IMR-90 (cell line): ENCODE data around the gene TCAP. TPM values are rescaled to one million over a fixed set of nuclear protein-coding genes. Genes with fewer than 3 reads are reported as not detected.

Source experiments
- ATAC-seq: fragments of 200-7000 bp; cut with Tn5 transposase; 2 replicates; pipeline ENCODE4 v1.9.1; 2020; ENCODE audit warnings: low read depth, mild to moderate bottlenecking, moderate library complexity
- BruUV-seq: library from RNA; stranded (reverse); fragments of 400-500 nt; replicated peaks from 2 replicates; lab custom pipeline; 2021; lab: Mats Ljungman, UMichigan
- CTCF ChIA-PET: fragments of 300-600 bp; formaldehyde crosslinking; extraction: SDS; loops from one replicate; lab custom pipeline; 2021; ENCODE audit warnings: antibody characterized with exemption; lab: Yijun Ruan, JAX
- POLR2A ChIA-PET: fragments of 300-600 bp; sonication (Branson Sonifier 250); formaldehyde crosslinking; loops from one replicate; lab custom pipeline; 2022; ENCODE audit warnings: antibody characterized with exemption; ENCODE audit not compliant: unreplicated experiment; lab: Charles Lee
- DNase-seq: peaks from one replicate; pipeline ENCODE4 v3.0.0; 2013
- H2AFZ ChIP-seq: replicated peaks from 2 replicates; pipeline ENCODE3; 2013; ENCODE audit warnings: low read length, mild to moderate bottlenecking; ENCODE audit not compliant: poor library complexity
- H2AK5ac ChIP-seq: 2 replicates; pipeline ENCODE4 v1.6.1; 2013; ENCODE audit warnings: low read depth, low read length, inconsistent platforms
- H2AK9ac ChIP-seq: replicated peaks from 2 replicates; pipeline ENCODE3; 2013; ENCODE audit warnings: mild to moderate bottlenecking, low read depth, low read length, moderate library complexity; ENCODE audit not compliant: poor library complexity
- H2BK120ac ChIP-seq: 2 replicates; pipeline ENCODE4 v1.6.1; 2013; ENCODE audit warnings: low read depth, low read length, inconsistent platforms
- H2BK15ac ChIP-seq: 3 replicates; pipeline ENCODE4 v1.6.1; 2013; ENCODE audit warnings: low read depth, low read length, inconsistent platforms
- H2BK20ac ChIP-seq: 2 replicates; pipeline ENCODE4 v1.6.1; 2013; ENCODE audit warnings: low read depth, mild to moderate bottlenecking, inconsistent platforms, low read length, moderate library complexity
- H2BK5ac ChIP-seq: 2 replicates; pipeline ENCODE4 v1.6.1; 2013; ENCODE audit warnings: mild to moderate bottlenecking, low read depth, low read length, inconsistent platforms; ENCODE audit not compliant: poor library complexity, severe bottlenecking
- H3K14ac ChIP-seq: replicated peaks from 2 replicates; pipeline ENCODE4 v1.6.1; 2013; ENCODE audit warnings: low read depth, low read length, inconsistent platforms
- H3K18ac ChIP-seq: 2 replicates; pipeline ENCODE4 v1.6.1; 2013; ENCODE audit warnings: low read depth, low read length, control low read depth
- H3K23ac ChIP-seq: 2 replicates; pipeline ENCODE4 v1.6.1; 2013; ENCODE audit warnings: low read depth, low read length, inconsistent platforms
- H3K27ac ChIP-seq: 2 replicates; pipeline ENCODE4 v1.5.1; 2013; ENCODE audit warnings: mild to moderate bottlenecking, control low read depth, low read length; ENCODE audit not compliant: insufficient read depth
- H3K27me3 ChIP-seq: 2 replicates; pipeline ENCODE4 v1.6.1; 2013; ENCODE audit warnings: low read length; ENCODE audit not compliant: control insufficient read depth, insufficient read depth
- H3K36me3 ChIP-seq: 2 replicates; pipeline ENCODE4 v1.6.1; 2013; ENCODE audit warnings: low read length, mixed read lengths; ENCODE audit not compliant: control insufficient read depth, insufficient read depth
- H3K4ac ChIP-seq: 2 replicates; pipeline ENCODE4 v1.6.1; 2013; ENCODE audit warnings: low read depth, low read length, inconsistent platforms
- H3K4me1 ChIP-seq: 2 replicates; pipeline ENCODE4 v1.6.1; 2013; ENCODE audit warnings: low read length, mixed read lengths; ENCODE audit not compliant: control insufficient read depth, insufficient read depth
- H3K4me2 ChIP-seq: 2 replicates; pipeline ENCODE4 v1.6.1; 2013; ENCODE audit warnings: low read depth, mild to moderate bottlenecking, control low read depth, low read length, moderate library complexity
- H3K4me3 ChIP-seq: 2 replicates; pipeline ENCODE4 v1.5.1; 2013; ENCODE audit warnings: low read depth, mild to moderate bottlenecking, control low read depth, low read length, moderate library complexity; ENCODE audit not compliant: insufficient read depth
- H3K56ac ChIP-seq: 2 replicates; pipeline ENCODE4 v1.6.1; 2013; ENCODE audit warnings: low read length, inconsistent platforms; ENCODE audit not compliant: insufficient read depth; ENCODE audit errors: extremely low read depth
- H3K79me1 ChIP-seq, 2 experiments: 2 replicates each; pipeline ENCODE4 v1.6.1; 2013; ENCODE audit warnings: low read length in 2 of 2, inconsistent platforms in 1 of 2, low read depth in 1 of 2
- H3K9ac ChIP-seq: 2 replicates; pipeline ENCODE4 v1.6.1; 2013; ENCODE audit warnings: low read depth, low read length, control low read depth
- H3K9me1 ChIP-seq: 2 replicates; pipeline ENCODE4 v1.6.1; 2013; ENCODE audit warnings: low read length, inconsistent platforms; ENCODE audit not compliant: insufficient read depth
- H3K9me3 ChIP-seq: 2 replicates; pipeline ENCODE4 v1.6.1; 2013; ENCODE audit warnings: low read length; ENCODE audit not compliant: control insufficient read depth, insufficient read depth
- H4K20me1 ChIP-seq: 2 replicates; pipeline ENCODE4 v1.6.1; 2013; ENCODE audit warnings: low read length, inconsistent platforms; ENCODE audit not compliant: insufficient read depth
- H4K5ac ChIP-seq: 2 replicates; pipeline ENCODE4 v1.6.1; 2013; ENCODE audit warnings: mild to moderate bottlenecking, low read depth, low read length, control low read depth
- H4K8ac ChIP-seq, 2 experiments: 2 replicates each; pipeline ENCODE4 v1.6.1; 2013; ENCODE audit warnings: low read depth in 2 of 2, low read length in 2 of 2, control low read depth in 1 of 2, inconsistent platforms in 1 of 2
- H4K91ac ChIP-seq: 2 replicates; pipeline ENCODE4 v1.6.1; 2013; ENCODE audit warnings: low read depth, low read length, inconsistent platforms; ENCODE audit not compliant: insufficient read depth
- BHLHE40 ChIP-seq: fragments of 150-350 bp; IDR thresholded peaks from 2 replicates; pipeline ENCODE4 v1.6.1; 2016; ENCODE audit warnings: mild to moderate bottlenecking, low read depth, low read length
- CEBPB ChIP-seq: IDR thresholded peaks from 2 replicates; pipeline ENCODE4 v1.6.1; 2012; ENCODE audit warnings: low read depth, low read length, improper control_type of control experiment
- CHD1 ChIP-seq: IDR thresholded peaks from 2 replicates; pipeline ENCODE4 v1.6.1; 2012; ENCODE audit warnings: low read depth, low read length, improper control_type of control experiment
- CTCF ChIP-seq: conservative IDR thresholded peaks from 2 replicates; pipeline ENCODE4 v1.5.1; 2012; ENCODE audit warnings: mild to moderate bottlenecking, low read depth, low read length, improper control_type of control experiment
- FOS ChIP-seq: fragments of 150-350 bp; IDR thresholded peaks from 2 replicates; pipeline ENCODE4 v1.6.1; 2016; ENCODE audit warnings: low read depth, low read length
- MAFK ChIP-seq: IDR thresholded peaks from 2 replicates; pipeline ENCODE4 v1.6.1; 2012; ENCODE audit warnings: low read depth, low read length, improper control_type of control experiment
- NFE2L2 ChIP-seq: fragments of 150-350 bp; IDR thresholded peaks from 2 replicates; pipeline ENCODE4 v1.6.1; 2016; ENCODE audit warnings: low read depth, mild to moderate bottlenecking, low read length
- RCOR1 ChIP-seq: IDR thresholded peaks from 2 replicates; pipeline ENCODE4 v1.6.1; 2012; ENCODE audit warnings: mild to moderate bottlenecking, low read length, improper control_type of control experiment; ENCODE audit not compliant: insufficient replicate concordance
- USF2 ChIP-seq: fragments of 150-350 bp; IDR thresholded peaks from 2 replicates; pipeline ENCODE4 v1.6.1; 2017; ENCODE audit warnings: mild to moderate bottlenecking, antibody characterized with exemption, low read length, low read depth
- WGBS, 2 experiments: methylation state at CpG; one replicate each; pipeline versions ENCODE4 v1.1.5 to v1.1.7; 2013; ENCODE audit warnings: missing lambda C conversion rate in 2 of 2; ENCODE audit not compliant: insufficient read length in 1 of 2; ENCODE audit errors: extremely low coverage in 2 of 2; 5-methylcytosine and 5-hydroxymethylcytosine counted together
- dilution Hi-C: fragments of 300-500 bp; cut with HindIII; formaldehyde crosslinking; loops from one replicate; pipeline ENCODE4 v1.14.3; 2018; ENCODE audit warnings: low sequenced_read_pairs; ENCODE audit not compliant: unreplicated experiment
- in situ Hi-C: fragments of 300-500 bp; cut with MboI; formaldehyde crosslinking; loops from 3 replicates; pipeline ENCODE4 v1.14.3; 2019; ENCODE audit warnings: low sequenced_read_pairs, inconsistent platforms, mixed read lengths
- intact Hi-C: fragments of 100-400 bp; cut with micrococcal nuclease; formaldehyde crosslinking; loops from 2 replicates; pipeline ENCODE4 v1.10.0; 2022
- polyA plus RNA-seq, 3 experiments: library from polyadenylated mRNA; depleted of rRNA; stranded (reverse); fragments of >200 nt; gene quantifications; 2 replicates each; pipeline ENCODE4 v1.2.3, GENCODE V29; 2012; ENCODE audit warnings: low replicate concordance in 1 of 3
- total RNA-seq: library from RNA; depleted of rRNA; stranded (reverse); fragments of >200 nt; gene quantifications from 2 replicates; pipeline ENCODE4 v1.2.3, GENCODE V29; 2012
- TF ChIP-seq, protein P1 (sequence below): fragments of 150-350 bp; IDR thresholded peaks from 2 replicates; pipeline ENCODE4 v1.6.1; 2016; ENCODE audit warnings: low read depth, mild to moderate bottlenecking, low read length, moderate library complexity, borderline replicate concordance

TCAP gene
- total and polyA plus RNA-seq, 2 of the 4 experiments (the other 2 are of a cell fraction) = under 0.01 to 0.21 TPM

GRCh38 chr17:39700148-39700987 is 35.2 kb downstream of the TCAP start:
- no peak overlapping the region for H3K18ac ChIP-seq
- H3K79me1 ChIP-seq = peaks cover 0 to 55% of the 10 kb centered on the region in 2 experiments; a peak in 3 of 4 replicates
- H2BK15ac ChIP-seq = no peak overlapping the region
- DNase-seq = peak; percentile 7
- no peak overlapping the region for H2BK5ac ChIP-seq
- 0 out of 2 replicates have a peak overlapping the region, but pooled peaks have one; percentile 38 for H4K5ac ChIP-seq
- BruUV-seq = no TSS peak
- ChIA-PET POLR2A (interaction anchor here (0.6 kb wide), 2 partner anchors 12 to 77 kb away, joined by 4 to 6 read pairs; partner anchors contain the start of gene PGAP3), CTCF (interaction anchor here (1.3 to 1.5 kb wide), 2 partner anchors 12 to 30 kb away, joined by 5 to 7 read pairs; partner anchors contain the start of gene PGAP3)
- H3K4me1 ChIP-seq = peaks cover 21% of the 10 kb centered on the region
- H4K91ac ChIP-seq = peak overlapping the region; percentile 46
- no peaks in the 10 kb centered on the region for H3K27me3 ChIP-seq
- WGBS, 2 experiments = 2% methylated on average over 17 of the region's 57 CpGs; no CpG with 5 or more reads in 1 of the 2 experiments
- H3K9me1 ChIP-seq = peaks cover 23% of the 10 kb centered on the region
- peak overlapping the region; percentile 99 for H3K4me2 ChIP-seq
- H3K4me3 ChIP-seq = peak overlapping the region; percentile 90
- H2AK9ac ChIP-seq = peak overlapping the region; percentile 94
- no peak overlapping the region for H2BK20ac ChIP-seq
- peak overlapping the region; percentile 89 for H2AFZ ChIP-seq
- intact Hi-C loops (no loop called here), dilution Hi-C loops (no loop called here), in situ Hi-C loops (no loop called here)
- H3K23ac ChIP-seq = peak overlapping the region; percentile 33
- H3K4ac ChIP-seq = peak overlapping the region; percentile 83
- H3K27ac ChIP-seq = peak overlapping the region; percentile 46; the same call in 1 of the 2 replicates
- peak overlapping the region; percentile 68 for H3K14ac ChIP-seq
- peak; percentile 64 for ATAC-seq
- peak overlapping the region; percentile 87 for H3K9ac ChIP-seq
- TF ChIP-seq RCOR1 = no peak
- no peak for TF ChIP-seq CTCF
- no peak for TF ChIP-seq CHD1
- TF ChIP-seq, protein P1, sequence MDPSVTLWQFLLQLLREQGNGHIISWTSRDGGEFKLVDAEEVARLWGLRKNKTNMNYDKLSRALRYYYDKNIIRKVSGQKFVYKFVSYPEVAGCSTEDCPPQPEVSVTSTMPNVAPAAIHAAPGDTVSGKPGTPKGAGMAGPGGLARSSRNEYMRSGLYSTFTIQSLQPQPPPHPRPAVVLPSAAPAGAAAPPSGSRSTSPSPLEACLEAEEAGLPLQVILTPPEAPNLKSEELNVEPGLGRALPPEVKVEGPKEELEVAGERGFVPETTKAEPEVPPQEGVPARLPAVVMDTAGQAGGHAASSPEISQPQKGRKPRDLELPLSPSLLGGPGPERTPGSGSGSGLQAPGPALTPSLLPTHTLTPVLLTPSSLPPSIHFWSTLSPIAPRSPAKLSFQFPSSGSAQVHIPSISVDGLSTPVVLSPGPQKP = no peak
- no peak for TF ChIP-seq USF2
- no peak for TF ChIP-seq NFE2L2
- TF ChIP-seq FOS = no peak
- TF ChIP-seq BHLHE40 = no peak
- no peak for TF ChIP-seq CEBPB
- TF ChIP-seq MAFK = no peak
- H3K56ac ChIP-seq = peak overlapping the region; percentile 19; the same call in 1 of the 2 replicates
- peak overlapping the region; percentile 21 to 55; a peak in 1 of 4 replicates for H4K8ac ChIP-seq
- peaks cover 41% of the 10 kb centered on the region for H4K20me1 ChIP-seq
- H2BK120ac ChIP-seq = no peak overlapping the region; the same call in 1 of the 2 replicates
- no peaks in the 10 kb centered on the region for H3K36me3 ChIP-seq
- H3K9me3 ChIP-seq = no peaks in the 10 kb centered on the region
- peak overlapping the region; percentile 62 for H2AK5ac ChIP-seq
